H1 (cell line): ENCODE results near the gene BTBD16. TPM values are rescaled to one million over a fixed set of nuclear protein-coding genes. Genes with fewer than 3 reads are reported as not detected.

ENCODE experiments used
- CTCF ChIA-PET: fragments of 300-600 bp; sonication (Branson Sonifier 250); formaldehyde crosslinking; loops from one replicate; lab custom pipeline; 2021; ENCODE audit not compliant: partially characterized antibody; lab: Charles Lee
- POLR2A ChIA-PET: fragments of 300-600 bp; sonication (Branson Sonifier 250); formaldehyde crosslinking; loops from one replicate; lab custom pipeline; 2021; ENCODE audit warnings: inconsistent platforms; ENCODE audit not compliant: partially characterized antibody; lab: Charles Lee
- DNase-seq, 2 experiments: peaks; one replicate each; pipeline versions ENCODE4 v3.0.0 to v3.0.0-alpha.2; 2010 to 2022; ENCODE audit warnings: low spot score in 2 of 2, low read depth in 1 of 2, mixed read lengths in 1 of 2
- FAIRE-seq: peaks from 2 replicates; lab custom pipeline; 2011; peaks lifted over from hg19 to GRCh38; lab: Jason Lieb, UNC
- H2AFZ ChIP-seq: 2 replicates; pipeline ENCODE4 v1.8.1; 2012; ENCODE audit warnings: low read length, inconsistent platforms
- H2AK5ac ChIP-seq: 2 replicates; pipeline ENCODE4 v1.6.1; 2013; ENCODE audit warnings: low read depth, low read length
- H2BK120ac ChIP-seq: replicated peaks from 2 replicates; pipeline ENCODE3; 2013; ENCODE audit warnings: low read depth, low read length, inconsistent platforms
- H2BK12ac ChIP-seq: 2 replicates; pipeline ENCODE4 v1.6.1; 2013; ENCODE audit warnings: low read depth, low read length
- H2BK15ac ChIP-seq: 2 replicates; pipeline ENCODE4 v1.6.1; 2013; ENCODE audit warnings: low read length
- H2BK20ac ChIP-seq: 2 replicates; pipeline ENCODE4 v1.6.1; 2013; ENCODE audit warnings: low read length
- H2BK5ac ChIP-seq: 2 replicates; pipeline ENCODE4 v1.6.1; 2013; ENCODE audit warnings: low read depth, low read length
- H3K14ac ChIP-seq: 2 replicates; pipeline ENCODE4 v1.6.1; 2013; ENCODE audit warnings: inconsistent platforms; ENCODE audit not compliant: insufficient read length
- H3K18ac ChIP-seq: 2 replicates; pipeline ENCODE4 v1.6.1; 2013; ENCODE audit warnings: low read length; ENCODE audit errors: extremely low read depth
- H3K23ac ChIP-seq: 2 replicates; pipeline ENCODE4 v1.6.1; 2013; ENCODE audit warnings: inconsistent platforms; ENCODE audit not compliant: insufficient read length
- H3K23me2 ChIP-seq: 2 replicates; pipeline ENCODE4 v1.6.1; 2013; ENCODE audit warnings: low read depth, low read length
- H3K27ac ChIP-seq: 2 replicates; pipeline ENCODE4 v1.6.1; 2011; ENCODE audit warnings: low read depth, low read length, inconsistent platforms
- H3K27me3 ChIP-seq, 4 experiments: replicated peaks in 1 of 4; 1 replicate in 1 of 4; 2 replicates in 3 of 4; pipeline versions ENCODE4 v1.6.1 to v1.8.1; 2011 to 2013; ENCODE audit warnings: low read length in 3 of 4, mild to moderate bottlenecking in 3 of 4, inconsistent platforms in 2 of 4, mixed read lengths in 2 of 4, moderate library complexity in 1 of 4; ENCODE audit not compliant: control insufficient read depth in 3 of 4, insufficient read depth in 3 of 4; ENCODE audit errors: extremely low read depth in 1 of 4
- H3K36me3 ChIP-seq, 4 experiments: 2 replicates each; pipeline versions ENCODE4 v1.6.1 to v1.8.1; 2011 to 2013; ENCODE audit warnings: mild to moderate bottlenecking in 4 of 4, low read length in 3 of 4, moderate library complexity in 2 of 4, control low read depth in 1 of 4, inconsistent platforms in 1 of 4; ENCODE audit not compliant: insufficient read depth in 4 of 4, control insufficient read depth in 2 of 4
- H3K4ac ChIP-seq: replicated peaks from 2 replicates; pipeline ENCODE3; 2013; ENCODE audit warnings: low read length, low read depth, mixed read lengths, inconsistent platforms; ENCODE audit not compliant: insufficient read length
- H3K4me1 ChIP-seq, 4 experiments: replicated peaks in 1 of 4; 1 replicate in 1 of 4; 2 replicates in 3 of 4; pipeline versions ENCODE4 v1.6.1 to v1.8.1; 2011 to 2013; ENCODE audit warnings: low read length in 3 of 4, inconsistent platforms in 2 of 4, mixed read lengths in 1 of 4; ENCODE audit not compliant: insufficient read depth in 4 of 4, control insufficient read depth in 3 of 4
- H3K4me2 ChIP-seq, 2 experiments: 2 replicates each; pipeline versions ENCODE4 v1.6.1 to v1.8.1; 2011 to 2013; ENCODE audit warnings: low read depth in 2 of 2, low read length in 2 of 2, control low read depth in 1 of 2, inconsistent platforms in 1 of 2, mild to moderate bottlenecking in 1 of 2; ENCODE audit not compliant: insufficient read depth in 1 of 2
- H3K4me3 ChIP-seq, 4 experiments: fragments of 200-600, 300-600 bp in 1 of 4; sonication (generic), shearing (Covaris generic), sonication (Bioruptor Twin) in 1 of 4; 2 replicates each; pipeline versions ENCODE4 v1.5.1 to v1.8.1; 2011 to 2016; ENCODE audit warnings: low read length in 4 of 4, low read depth in 3 of 4, control low read depth in 2 of 4, inconsistent platforms in 2 of 4, mild to moderate bottlenecking in 2 of 4, mixed read lengths in 1 of 4, moderate library complexity in 1 of 4; ENCODE audit not compliant: insufficient read depth in 2 of 4; ENCODE audit errors: extremely low read depth in 1 of 4
- H3K56ac ChIP-seq: replicated peaks from 2 replicates; pipeline ENCODE3; 2013; ENCODE audit warnings: low read depth, mild to moderate bottlenecking, mixed read lengths, low read length, inconsistent platforms; ENCODE audit not compliant: insufficient read length
- H3K79me1 ChIP-seq: 2 replicates; pipeline ENCODE4 v1.6.1; 2013; ENCODE audit warnings: low read depth, low read length, control low read depth
- H3K79me2 ChIP-seq, 2 experiments: 2 replicates each; pipeline versions ENCODE4 v1.6.1 to v1.8.1; 2012 to 2013; ENCODE audit warnings: low read length in 2 of 2, mild to moderate bottlenecking in 2 of 2, inconsistent platforms in 1 of 2; ENCODE audit not compliant: insufficient read depth in 2 of 2, control insufficient read depth in 1 of 2
- H3K9ac ChIP-seq, 4 experiments: replicated peaks in 1 of 4; 1 replicate in 1 of 4; 2 replicates in 3 of 4; pipeline versions ENCODE4 v1.6.1 to v1.8.1; 2011 to 2013; ENCODE audit warnings: low read depth in 3 of 4, low read length in 3 of 4, control low read depth in 2 of 4, mild to moderate bottlenecking in 2 of 4, moderate library complexity in 2 of 4, inconsistent platforms in 1 of 4; ENCODE audit errors: extremely low read depth in 1 of 4
- H3K9me3 ChIP-seq, 2 experiments: 2 replicates each; pipeline versions ENCODE4 v1.6.1 to v1.8.1; 2012 to 2013; ENCODE audit warnings: mild to moderate bottlenecking in 2 of 2, moderate library complexity in 2 of 2, control low read depth in 1 of 2, inconsistent platforms in 1 of 2, low read depth in 1 of 2, low read length in 1 of 2, mixed read lengths in 1 of 2; ENCODE audit not compliant: insufficient read depth in 2 of 2
- H4K20me1 ChIP-seq, 2 experiments: replicated peaks in 1 of 2; 2 replicates each; pipeline versions ENCODE3 to v1.8.1; 2011 to 2013; ENCODE audit warnings: inconsistent platforms in 2 of 2, low read length in 2 of 2, mild to moderate bottlenecking in 1 of 2; ENCODE audit not compliant: insufficient read depth in 2 of 2, control insufficient read depth in 1 of 2
- H4K5ac ChIP-seq: 2 replicates; pipeline ENCODE4 v1.6.1; 2013; ENCODE audit warnings: low read length, low read depth, mixed read lengths, inconsistent platforms; ENCODE audit not compliant: insufficient read length
- H4K8ac ChIP-seq: 2 replicates; pipeline ENCODE4 v1.8.0; 2013; ENCODE audit warnings: mild to moderate bottlenecking, moderate library complexity, low read length, inconsistent platforms; ENCODE audit not compliant: insufficient read depth; ENCODE audit errors: extremely low read depth
- H4K91ac ChIP-seq: replicated peaks from 2 replicates; pipeline ENCODE3; 2013; ENCODE audit warnings: low read length, mixed read lengths, inconsistent platforms; ENCODE audit not compliant: insufficient read length
- WGBS, 2 experiments: shearing (Covaris generic) in 1 of 2; methylation state at CpG; one replicate each; pipeline versions ENCODE4 v1.1.6 to v1.1.7; 2013 to 2015; ENCODE audit warnings: low lambda C conversion rate in 2 of 2, mixed read lengths in 2 of 2, inconsistent platforms in 1 of 2, low coverage in 1 of 2, missing lambda C conversion rate in 1 of 2; ENCODE audit not compliant: insufficient replicate concordance in 2 of 2, insufficient coverage in 1 of 2, insufficient read length in 1 of 2; ENCODE audit errors: extremely low coverage in 1 of 2, missing lambda C conversion rate in 1 of 2; 5-methylcytosine and 5-hydroxymethylcytosine counted together
- polyA plus RNA-seq, 7 experiments: library from polyadenylated mRNA; depleted of rRNA in 3 of 7; stranded (reverse) in 5 of 7; unstranded in 2 of 7; fragments of >200 nt in 5 of 7; fragments of 200-250 nt in 2 of 7; gene quantifications; 1 replicate in 5 of 7; 2 replicates in 1 of 7; 4 replicates in 1 of 7; pipeline versions ENCODE4 v1.2.1 to v1.2.3, GENCODE V29; 2011 to 2013; ENCODE audit warnings: missing spikeins in 2 of 7, mixed read lengths in 2 of 7
- total RNA-seq: library from RNA; stranded (reverse); fragmentation: NEBNext Ultra II Directional; extraction: Animal tissue kit (Norgen Biotek cat#: 25700); gene quantifications from 2 replicates; pipeline ENCODE4 v1.2.1, GENCODE V29; 2021

BTBD16 gene
- total and polyA plus RNA-seq, 2 of the 8 experiments (the other 6 are each of a cell fraction or from before 2014, with no cell fraction given): 0.05 TPM; not detected in 1

GRCh38 chr10:122243550-122243949 lies 27.5 kb upstream of the BTBD16 start:
- Histone ChIP-seq H2BK20ac (no peak overlapping the region), H2AFZ (no peak overlapping the region), H3K14ac (no peak overlapping the region), H3K56ac (no peak overlapping the region), H2BK120ac (no peak overlapping the region), H3K4ac (no peak overlapping the region), H3K9ac (no peak overlapping the region), H2AK5ac (no peak overlapping the region), H3K4me2 (no peak overlapping the region), H3K23me2 (no peaks in the 10 kb centered on the region), H3K79me2 (no peaks in the 10 kb centered on the region), H3K27me3 (no peaks in the 10 kb centered on the region), H2BK5ac (no peak overlapping the region), H3K18ac (no peak overlapping the region), H3K23ac (no peak overlapping the region), H3K9me3 (no peaks in the 10 kb centered on the region), H3K36me3 (peaks cover 12 to 46% (median 37%) of the 10 kb centered on the region in 4 experiments; a peak in 7 of 8 replicates), H3K4me1 (no peaks in the 10 kb centered on the region), H2BK12ac (no peak overlapping the region), H4K8ac (no peak overlapping the region), H3K4me3 (no peak overlapping the region), H4K5ac (no peak overlapping the region), H3K79me1 (no peaks in the 10 kb centered on the region), H3K27ac (no peak overlapping the region), H4K91ac (no peak overlapping the region), H4K20me1 (peaks cover 0 to 2% of the 10 kb centered on the region in 2 experiments), H2BK15ac (no peak overlapping the region)
- no peak for FAIRE-seq
- CTCF ChIA-PET: interaction anchor here (0.7 to 1.5 kb wide), 5 partner anchors 8 to 101 kb away, joined by 3 to 4 read pairs (median 3); partner anchors contain the start of gene BTBD16
- POLR2A ChIA-PET: no interaction called here
- no peak for DNase-seq
- WGBS, 2 experiments: 84% methylated on average over 2 of the region's 2 CpGs; no CpG with 5 or more reads in 1 of the 2 experiments
